Testis (tissue), 3 donors: Measurements from ENCODE around the gene FAM98A. TPM values are rescaled to one million over a fixed set of nuclear protein-coding genes. Genes with fewer than 3 reads are reported as not detected.

ENCODE experiments used
- DNase-seq: peaks from one replicate; pipeline ENCODE4 v3.0.0-alpha.2; 2019
- H3K27ac ChIP-seq, 2 donors: fragments of 200-600 bp; sonication (generic); one replicate each; pipeline ENCODE4 v1.5.1; 2019
- H3K27me3 ChIP-seq: fragments of 200-600 bp; sonication (generic); one replicate; pipeline ENCODE4 v1.5.1; 2019
- H3K36me3 ChIP-seq: fragments of 200-600 bp; sonication (generic); one replicate; pipeline ENCODE4 v1.5.1; 2017; ENCODE audit warnings: low read depth; ENCODE audit errors: missing control alignments
- H3K4me1 ChIP-seq: fragments of 200-600 bp; sonication (generic); one replicate; pipeline ENCODE4 v1.5.1; 2019
- H3K4me3 ChIP-seq, 2 donors: fragments of 200-600 bp; sonication (generic); one replicate each; pipeline ENCODE4 v1.5.1; 2017 to 2019
- H3K9me3 ChIP-seq: fragments of 200-600 bp; sonication (generic); one replicate; pipeline ENCODE4 v1.5.1; 2017
- POLR2A ChIP-seq: fragments of 450-650 bp; IDR thresholded peaks from one replicate; pipeline ENCODE4 v1.6.1; 2017; ENCODE audit warnings: antibody characterized with exemption, mild to moderate bottlenecking, moderate library complexity
- WGBS, 2 donors: methylation state at CpG; one replicate each; pipeline ENCODE4 v1.1.5; 2018; 5-methylcytosine and 5-hydroxymethylcytosine counted together
- intact Hi-C: fragments of 100-400 bp; cut with DNase I; formaldehyde crosslinking; loops from one replicate; pipeline ENCODE4 v1.15.1; 2023; ENCODE audit warnings: low total_unique reads
- polyA plus RNA-seq: library from polyadenylated mRNA; stranded (reverse); fragments of 350-450 nt; fragmentation: Illumina TruSeq; extraction: RNeasy Lipid Tissue Mini Kit (QIAGEN cat#74804); gene quantifications from one replicate; pipeline ENCODE4 v1.2.3, GENCODE V29; 2014; ENCODE audit warnings: low read depth, low replicate concordance; ENCODE audit not compliant: insufficient read depth
- total RNA-seq, 2 donors: library from RNA; depleted of rRNA; stranded (reverse); fragments of >200 nt; gene quantifications; one replicate each; pipeline ENCODE4 v1.2.3, GENCODE V29; 2016
- TF ChIP-seq, protein P1 (sequence below), 3 experiments: fragments of 450-650 bp in 2 of 3; fragments of 200-600 bp in 1 of 3; sonication (generic) in 1 of 3; IDR thresholded peaks; one replicate each; pipeline ENCODE4 v1.5.1; 2016 to 2019; ENCODE audit warnings: antibody characterized with exemption in 3 of 3, mild to moderate bottlenecking in 2 of 3, moderate library complexity in 1 of 3

FAM98A gene
- total and polyA plus RNA-seq, 3 donors from 2014 or later, result 133 to 231 (median 134) TPM

DNA sequence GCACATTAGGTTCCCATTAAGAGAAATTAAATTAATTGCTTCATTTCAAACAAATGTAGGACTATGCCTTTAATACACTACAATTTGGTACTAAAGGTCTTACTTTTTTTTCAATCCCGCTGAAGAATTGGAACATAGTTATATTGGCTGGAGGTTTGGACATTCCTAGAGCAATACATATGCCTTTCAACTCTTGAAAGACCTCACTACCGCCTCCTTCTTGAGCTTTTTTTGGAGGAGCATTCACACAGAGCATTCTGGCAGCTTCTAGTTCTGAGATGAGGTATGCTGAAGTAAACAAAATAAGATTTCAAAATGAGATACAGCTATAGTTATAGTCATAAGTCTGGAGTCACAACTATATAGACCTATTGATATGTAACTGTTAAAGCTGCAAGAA lies 10.9 kb downstream of the FAM98A start:
- Histone ChIP-seq H3K27ac (no peak overlapping the region), H3K4me3 (no peak overlapping the region), H3K36me3 (no peaks in the 10 kb centered on the region), H3K27me3 (no peaks in the 10 kb centered on the region), H3K4me1 (peaks cover 11% of the 10 kb centered on the region), H3K9me3 (no peaks in the 10 kb centered on the region)
- WGBS, 2 donors, result 52 to 55% methylated on average over 2 of the region's 2 CpGs
- no peak for DNase-seq
- intact Hi-C loops, result no loop called here
- TF ChIP-seq, protein P1, sequence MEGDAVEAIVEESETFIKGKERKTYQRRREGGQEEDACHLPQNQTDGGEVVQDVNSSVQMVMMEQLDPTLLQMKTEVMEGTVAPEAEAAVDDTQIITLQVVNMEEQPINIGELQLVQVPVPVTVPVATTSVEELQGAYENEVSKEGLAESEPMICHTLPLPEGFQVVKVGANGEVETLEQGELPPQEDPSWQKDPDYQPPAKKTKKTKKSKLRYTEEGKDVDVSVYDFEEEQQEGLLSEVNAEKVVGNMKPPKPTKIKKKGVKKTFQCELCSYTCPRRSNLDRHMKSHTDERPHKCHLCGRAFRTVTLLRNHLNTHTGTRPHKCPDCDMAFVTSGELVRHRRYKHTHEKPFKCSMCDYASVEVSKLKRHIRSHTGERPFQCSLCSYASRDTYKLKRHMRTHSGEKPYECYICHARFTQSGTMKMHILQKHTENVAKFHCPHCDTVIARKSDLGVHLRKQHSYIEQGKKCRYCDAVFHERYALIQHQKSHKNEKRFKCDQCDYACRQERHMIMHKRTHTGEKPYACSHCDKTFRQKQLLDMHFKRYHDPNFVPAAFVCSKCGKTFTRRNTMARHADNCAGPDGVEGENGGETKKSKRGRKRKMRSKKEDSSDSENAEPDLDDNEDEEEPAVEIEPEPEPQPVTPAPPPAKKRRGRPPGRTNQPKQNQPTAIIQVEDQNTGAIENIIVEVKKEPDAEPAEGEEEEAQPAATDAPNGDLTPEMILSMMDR (IDR thresholded peaks at IDR 0.05), result no peak
- no peak for TF ChIP-seq POLR2A

GRCh38 chr2:33586766-33587165 lies 12.3 kb downstream of the FAM98A start:
- Histone ChIP-seq H3K4me1 (peaks cover 11% of the 10 kb centered on the region), H3K27ac (no peak overlapping the region), H3K4me3 (no peak overlapping the region), H3K27me3 (no peaks in the 10 kb centered on the region), H3K36me3 (no peaks in the 10 kb centered on the region), H3K9me3 (no peaks in the 10 kb centered on the region)
- DNase-seq, result no peak
- intact Hi-C loops, result no loop called here
- 52 to 62% methylated on average over 2 of the region's 2 CpGs for WGBS, 2 donors
- TF ChIP-seq, protein P1 (IDR thresholded peaks at IDR 0.05), result no peak
- TF ChIP-seq POLR2A, result no peak

- 33 to 46% methylated on average over 2 of the region's 2 CpGs for WGBS, 2 donors
- TF ChIP-seq POLR2A, result no peak
- TF ChIP-seq, protein P1 (IDR thresholded peaks at IDR 0.05), result peak; percentile 66 to 83 (median 83)
These were observed 15.7 kb downstream of the FAM98A start for GRCh38 chr2:33583194-33583938.

DNA sequence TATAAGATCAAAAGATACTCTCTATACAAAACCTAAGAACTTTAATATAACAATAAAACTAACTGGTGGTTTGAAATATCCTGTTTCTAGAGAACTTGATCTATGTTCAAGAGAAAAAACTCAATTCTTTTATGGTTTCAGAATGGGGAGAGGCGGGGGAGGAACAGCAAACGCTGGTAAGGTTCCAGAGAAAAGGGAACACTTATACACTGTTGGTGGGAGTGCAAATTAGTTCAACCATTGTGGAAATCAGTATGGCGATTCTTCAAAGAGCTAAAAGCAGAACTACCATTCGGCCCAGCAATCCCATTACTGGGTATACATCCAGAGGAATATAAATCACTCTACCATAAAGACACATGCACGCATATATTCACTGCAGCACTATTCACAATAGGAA lies 17.2 kb downstream of the FAM98A start:
- H3K27ac ChIP-seq, result no peak overlapping the region
- intact Hi-C loops, result no loop called here
- no peaks in the 10 kb centered on the region for H3K4me1 ChIP-seq
- H3K27me3 ChIP-seq, result no peaks in the 10 kb centered on the region
- WGBS, 2 donors, result 55 to 71% methylated on average over 5 of the region's 5 CpGs
- no peak overlapping the region for H3K4me3 ChIP-seq
- H3K36me3 ChIP-seq, result no peaks in the 10 kb centered on the region
- TF ChIP-seq POLR2A, result no peak
- TF ChIP-seq, protein P1 (IDR thresholded peaks at IDR 0.05), result no peak
- DNase-seq, result no peak
- H3K9me3 ChIP-seq, result no peaks in the 10 kb centered on the region

More at GRCh38 chr2:33583194-33583938, 15.7 kb downstream of the FAM98A start:
- no peaks in the 10 kb centered on the region for H3K36me3 ChIP-seq
- no peak overlapping the region for H3K4me3 ChIP-seq
- DNase-seq, result peak; percentile 58
- no peak overlapping the region for H3K27ac ChIP-seq
- no peaks in the 10 kb centered on the region for H3K27me3 ChIP-seq
- H3K9me3 ChIP-seq, result no peaks in the 10 kb centered on the region
- intact Hi-C loops, result no loop called here
- H3K4me1 ChIP-seq, result no peaks in the 10 kb centered on the region

- Histone ChIP-seq H3K9me3 (no peaks in the 10 kb centered on the region), H3K4me1 (no peaks in the 10 kb centered on the region), H3K27ac (no peak overlapping the region), H3K27me3 (no peaks in the 10 kb centered on the region), H3K4me3 (no peak overlapping the region), H3K36me3 (no peaks in the 10 kb centered on the region)
- WGBS, 2 donors, result 89 to 92% methylated on average over 5 of the region's 5 CpGs
- no peak for TF ChIP-seq POLR2A
- TF ChIP-seq, protein P1 (IDR thresholded peaks at IDR 0.05), result no peak
- no peak for DNase-seq
- intact Hi-C loops, result no loop called here
These were observed 19.9 kb downstream of the FAM98A start for GRCh38 chr2:33579227-33579626.
